ENCODE results near the gene CCDC30. TPM values are rescaled to one million over a fixed set of nuclear protein-coding genes. Genes with fewer than 3 reads are reported as not detected.

The CCDC30 gene
- total RNA-seq, 6 donors from 2014 or later: 4.4 to 40.9 (median 8.2) TPM

DNA sequence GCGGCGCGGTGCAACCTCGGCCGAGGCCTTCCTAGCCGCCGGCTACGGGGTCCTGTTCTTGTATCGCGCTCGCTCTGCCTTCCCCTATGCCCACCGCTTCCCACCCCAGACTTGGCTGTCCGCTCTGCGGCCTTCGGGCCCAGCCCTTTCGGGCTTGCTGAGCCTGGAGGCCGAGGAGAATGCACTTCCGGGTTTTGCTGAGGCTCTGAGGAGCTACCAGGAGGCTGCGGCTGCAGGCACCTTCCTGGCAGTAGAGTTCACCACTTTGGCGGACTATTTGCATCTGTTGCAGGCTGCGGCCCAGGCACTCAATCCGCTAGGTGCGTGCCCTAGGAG lies 6.4 kb upstream of the CCDC30 start:
- H3K27me3 ChIP-seq: no peaks in the 10 kb centered on the region
- peaks cover 14 to 31% (median 16%) of the 10 kb centered on the region in 4 donors for H3K4me1 ChIP-seq
- H3K36me3 ChIP-seq: peaks cover 3 to 23% (median 4%) of the 10 kb centered on the region in 4 donors
- peak overlapping the region; percentile 91 to 96 (median 92) for H3K27ac ChIP-seq
- 4% methylated on average over 12 of the region's 23 CpGs; no CpG with 5 or more reads in 1 of the 2 donors for WGBS, 2 donors
- ATAC-seq (ENCODE audit: low FRiP score in 2 of 2): peak; percentile 74 to 84
- peak overlapping the region; percentile 58 to 96 (median 84) for H3K4me3 ChIP-seq
- TF ChIP-seq POLR2AphosphoS5 (IDR thresholded peaks at IDR 0.05) (no peak), EP300 (IDR thresholded peaks at IDR 0.05) (no peak), POLR2A (IDR thresholded peaks at IDR 0.05) (peak in 1 of 4 donors; percentile 17)
- TF ChIP-seq, protein P1, sequence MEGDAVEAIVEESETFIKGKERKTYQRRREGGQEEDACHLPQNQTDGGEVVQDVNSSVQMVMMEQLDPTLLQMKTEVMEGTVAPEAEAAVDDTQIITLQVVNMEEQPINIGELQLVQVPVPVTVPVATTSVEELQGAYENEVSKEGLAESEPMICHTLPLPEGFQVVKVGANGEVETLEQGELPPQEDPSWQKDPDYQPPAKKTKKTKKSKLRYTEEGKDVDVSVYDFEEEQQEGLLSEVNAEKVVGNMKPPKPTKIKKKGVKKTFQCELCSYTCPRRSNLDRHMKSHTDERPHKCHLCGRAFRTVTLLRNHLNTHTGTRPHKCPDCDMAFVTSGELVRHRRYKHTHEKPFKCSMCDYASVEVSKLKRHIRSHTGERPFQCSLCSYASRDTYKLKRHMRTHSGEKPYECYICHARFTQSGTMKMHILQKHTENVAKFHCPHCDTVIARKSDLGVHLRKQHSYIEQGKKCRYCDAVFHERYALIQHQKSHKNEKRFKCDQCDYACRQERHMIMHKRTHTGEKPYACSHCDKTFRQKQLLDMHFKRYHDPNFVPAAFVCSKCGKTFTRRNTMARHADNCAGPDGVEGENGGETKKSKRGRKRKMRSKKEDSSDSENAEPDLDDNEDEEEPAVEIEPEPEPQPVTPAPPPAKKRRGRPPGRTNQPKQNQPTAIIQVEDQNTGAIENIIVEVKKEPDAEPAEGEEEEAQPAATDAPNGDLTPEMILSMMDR (IDR thresholded peaks at IDR 0.05): no peak
- no peaks in the 10 kb centered on the region for H3K9me3 ChIP-seq
- peak in 1 of 2 donors; percentile 74 for DNase-seq

DNA sequence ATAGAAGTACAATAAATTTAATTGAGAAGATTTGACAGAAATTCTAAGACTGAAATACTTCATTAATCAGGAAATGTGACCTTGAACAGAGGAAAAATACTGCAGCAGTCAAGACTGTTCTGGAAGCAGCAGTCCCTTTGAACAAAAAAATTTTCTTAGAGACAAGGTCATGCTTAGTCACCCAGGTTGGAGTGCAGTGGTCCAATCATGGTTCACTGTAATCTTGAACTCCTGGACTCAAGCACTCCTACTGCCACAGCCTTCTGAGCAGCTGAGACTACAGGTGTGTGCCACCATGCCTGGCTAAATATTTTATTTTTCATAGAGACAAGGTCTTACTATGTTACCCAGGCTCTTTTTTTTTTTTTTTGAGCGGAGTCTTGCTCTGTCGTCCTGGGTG lies 1.9 kb upstream of the CCDC30 start:
- 85 to 88% methylated on average over 2 of the region's 2 CpGs for WGBS, 2 donors

DNA sequence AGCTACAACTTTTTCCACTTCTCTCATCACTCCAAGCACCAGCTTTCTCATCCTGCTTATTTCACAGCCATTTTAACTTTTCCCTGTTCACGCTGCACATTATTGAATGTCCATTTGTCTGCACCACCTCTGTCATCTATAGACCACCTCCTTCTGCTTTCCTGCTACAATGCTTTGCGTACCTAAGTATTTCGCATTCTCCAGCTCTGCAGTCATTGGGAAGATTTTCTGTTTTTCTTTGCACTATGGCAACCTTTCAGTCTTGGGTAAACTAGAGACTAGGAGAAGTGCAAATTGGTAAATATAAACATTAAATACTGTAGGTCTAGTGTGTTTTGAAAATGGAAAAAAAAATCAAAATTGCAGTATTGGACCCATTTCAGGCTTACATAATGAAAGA lies 835 bp downstream of the CCDC30 start:
- peak overlapping the region in 3 of 4 donors; percentile 64 to 83 (median 70) for H3K4me3 ChIP-seq
- peaks cover 6 to 24% (median 15%) of the 10 kb centered on the region in 4 donors for H3K4me1 ChIP-seq
- H3K27ac ChIP-seq: peak overlapping the region in 2 of 4 donors; percentile 13 to 22
- 71 to 74% methylated on average over 3 of the region's 3 CpGs for WGBS, 2 donors
- peaks cover 3 to 16% (median 4%) of the 10 kb centered on the region in 4 donors for H3K36me3 ChIP-seq
- no peaks in the 10 kb centered on the region for H3K9me3 ChIP-seq
- no peaks in the 10 kb centered on the region for H3K27me3 ChIP-seq
- ATAC-seq (ENCODE audit: low FRiP score in 2 of 2) (no peak), DNase-seq (no peak)
- TF ChIP-seq, protein P1 (IDR thresholded peaks at IDR 0.05): no peak
- TF ChIP-seq EP300 (IDR thresholded peaks at IDR 0.05): no peak
- TF ChIP-seq POLR2AphosphoS5 (IDR thresholded peaks at IDR 0.05): no peak
- TF ChIP-seq POLR2A (IDR thresholded peaks at IDR 0.05): no peak

More for the DNA sequence above, 1.9 kb upstream of the CCDC30 start:
- DNase-seq (no peak), ATAC-seq (ENCODE audit: low FRiP score in 2 of 2) (no peak)
- Histone ChIP-seq H3K27me3 (no peaks in the 10 kb centered on the region), H3K9me3 (no peaks in the 10 kb centered on the region), H3K27ac (no peak overlapping the region), H3K4me3 (no peak overlapping the region), H3K4me1 (peaks cover 17 to 46% (median 29%) of the 10 kb centered on the region in 4 donors), H3K36me3 (peaks cover 3 to 23% (median 4%) of the 10 kb centered on the region in 4 donors)
- TF ChIP-seq, protein P1 (IDR thresholded peaks at IDR 0.05): no peak

DNA sequence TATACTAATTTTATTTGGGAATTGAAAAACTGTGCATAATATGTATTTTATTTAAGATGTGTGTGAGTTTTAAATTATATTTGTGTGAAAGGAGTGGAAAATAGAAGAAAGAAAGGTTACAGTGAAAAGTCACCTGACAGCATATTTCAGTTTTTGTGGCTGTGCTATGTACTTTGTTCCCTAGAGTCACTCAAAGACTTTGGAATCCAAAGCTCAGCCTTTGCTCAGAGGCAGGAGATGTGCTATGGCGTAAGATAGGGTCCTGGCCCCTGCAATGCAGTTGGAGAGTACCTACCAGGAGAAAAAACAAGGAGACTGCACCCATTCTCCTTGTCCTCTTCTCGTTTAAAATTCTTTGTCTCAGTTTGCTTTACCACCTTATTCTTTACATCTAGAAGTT lies 2.9 kb downstream of the CCDC30 start:
- Histone ChIP-seq H3K4me3 (no peak overlapping the region), H3K27me3 (no peaks in the 10 kb centered on the region), H3K27ac (no peak overlapping the region), H3K9me3 (no peaks in the 10 kb centered on the region), H3K4me1 (peaks cover 6 to 24% (median 15%) of the 10 kb centered on the region in 4 donors), H3K36me3 (no peaks in the 10 kb centered on the region)
- WGBS, 2 donors: 69 to 88% methylated on average over 2 of the region's 2 CpGs
- DNase-seq: no peak
- no peak for ATAC-seq (ENCODE audit: low FRiP score in 2 of 2)
- no peak for TF ChIP-seq POLR2A (IDR thresholded peaks at IDR 0.05)
- TF ChIP-seq, protein P1 (IDR thresholded peaks at IDR 0.05): no peak
- TF ChIP-seq EP300 (IDR thresholded peaks at IDR 0.05): no peak
- no peak for TF ChIP-seq POLR2AphosphoS5 (IDR thresholded peaks at IDR 0.05)

DNA sequence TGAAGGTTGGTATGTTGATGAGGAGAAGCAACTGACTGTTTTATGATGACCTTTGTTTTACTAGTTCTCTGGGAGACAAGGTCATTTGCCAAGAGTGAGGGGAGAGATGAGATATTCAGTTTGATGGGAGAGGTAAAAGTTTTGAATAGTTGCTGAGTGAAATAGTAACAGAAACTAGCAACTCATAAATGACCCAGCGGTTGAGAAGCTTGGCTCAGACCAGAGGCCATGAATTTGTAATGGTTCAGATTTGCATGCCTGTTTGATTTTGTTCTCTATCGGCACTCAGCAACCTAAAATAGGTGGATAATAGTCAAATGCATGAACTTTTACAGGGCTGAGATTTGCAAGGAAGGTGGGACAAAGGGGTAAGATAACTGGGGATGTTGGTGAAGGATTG lies 6.6 kb downstream of the CCDC30 start:
- H3K36me3 ChIP-seq: peaks cover 0 to 4% (median 0%) of the 10 kb centered on the region in 4 donors
- TF ChIP-seq POLR2A (IDR thresholded peaks at IDR 0.05): no peak
- no peak for TF ChIP-seq EP300 (IDR thresholded peaks at IDR 0.05)
- TF ChIP-seq, protein P1 (IDR thresholded peaks at IDR 0.05): no peak
- TF ChIP-seq POLR2AphosphoS5 (IDR thresholded peaks at IDR 0.05): no peak
- H3K27me3 ChIP-seq: no peaks in the 10 kb centered on the region
- no peak overlapping the region for H3K27ac ChIP-seq
- no peaks in the 10 kb centered on the region for H3K9me3 ChIP-seq
- no peak overlapping the region for H3K4me3 ChIP-seq
- 86 to 93% methylated on average over 2 of the region's 2 CpGs for WGBS, 2 donors
- ATAC-seq (ENCODE audit: low FRiP score in 2 of 2) (no peak), DNase-seq (no peak)
- H3K4me1 ChIP-seq: no peaks in the 10 kb centered on the region

Data from upper lobe of left lung (tissue), 6 donors.